Vagina (tissue), 2 donors: ENCODE results near the gene SLC7A9.

ENCODE experiments used
- CTCF ChIP-seq, 3 experiments: fragments of 450-650 bp in 2 of 3; fragments of 200-600 bp in 1 of 3; sonication (generic) in 1 of 3; IDR thresholded peaks; one replicate each; pipeline ENCODE4 v1.5.1; 2017 to 2019; ENCODE audit warnings: antibody characterized with exemption in 3 of 3, mild to moderate bottlenecking in 2 of 3, moderate library complexity in 2 of 3
- POLR2A ChIP-seq, 2 donors: fragments of 450-650 bp; IDR thresholded peaks; one replicate each; pipeline ENCODE4 v1.6.1; 2017; ENCODE audit warnings: antibody characterized with exemption in 2 of 2, mild to moderate bottlenecking in 2 of 2, moderate library complexity in 2 of 2

GRCh38 chr19:32890841-32891240 is 21.3 kb upstream of the SLC7A9 start:
- TF ChIP-seq CTCF (IDR thresholded peaks at IDR 0.05), result no peak
- no peak for TF ChIP-seq POLR2A (IDR thresholded peaks at IDR 0.05)
